Testis (tissue), 3 donors: Measurements from ENCODE around the gene APCDD1. TPM values are rescaled to one million over a fixed set of nuclear protein-coding genes. Genes with fewer than 3 reads are reported as not detected.

Experiments
- DNase-seq: peaks from one replicate; pipeline ENCODE4 v3.0.0-alpha.2; 2019
- H3K27ac ChIP-seq, 2 donors: fragments of 200-600 bp; sonication (generic); one replicate each; pipeline ENCODE4 v1.5.1; 2019
- H3K27me3 ChIP-seq: fragments of 200-600 bp; sonication (generic); one replicate; pipeline ENCODE4 v1.5.1; 2019
- H3K36me3 ChIP-seq: fragments of 200-600 bp; sonication (generic); one replicate; pipeline ENCODE4 v1.5.1; 2017; ENCODE audit warnings: low read depth; ENCODE audit errors: missing control alignments
- H3K4me1 ChIP-seq: fragments of 200-600 bp; sonication (generic); one replicate; pipeline ENCODE4 v1.5.1; 2019
- H3K4me3 ChIP-seq, 2 donors: fragments of 200-600 bp; sonication (generic); one replicate each; pipeline ENCODE4 v1.5.1; 2017 to 2019
- H3K9me3 ChIP-seq: fragments of 200-600 bp; sonication (generic); one replicate; pipeline ENCODE4 v1.5.1; 2017
- CTCF ChIP-seq, 3 experiments: fragments of 450-650 bp in 2 of 3; fragments of 200-600 bp in 1 of 3; sonication (generic) in 1 of 3; IDR thresholded peaks; one replicate each; pipeline ENCODE4 v1.5.1; 2016 to 2019; ENCODE audit warnings: antibody characterized with exemption in 3 of 3, mild to moderate bottlenecking in 2 of 3, moderate library complexity in 1 of 3
- POLR2A ChIP-seq: fragments of 450-650 bp; IDR thresholded peaks from one replicate; pipeline ENCODE4 v1.6.1; 2017; ENCODE audit warnings: antibody characterized with exemption, mild to moderate bottlenecking, moderate library complexity
- WGBS, 2 donors: methylation state at CpG; one replicate each; pipeline ENCODE4 v1.1.5; 2018; 5-methylcytosine and 5-hydroxymethylcytosine counted together
- intact Hi-C: fragments of 100-400 bp; cut with DNase I; formaldehyde crosslinking; loops from one replicate; pipeline ENCODE4 v1.15.1; 2023; ENCODE audit warnings: low total_unique reads
- polyA plus RNA-seq: library from polyadenylated mRNA; stranded (reverse); fragments of 350-450 nt; fragmentation: Illumina TruSeq; extraction: RNeasy Lipid Tissue Mini Kit (QIAGEN cat#74804); gene quantifications from one replicate; pipeline ENCODE4 v1.2.3, GENCODE V29; 2014; ENCODE audit warnings: low read depth, low replicate concordance; ENCODE audit not compliant: insufficient read depth
- total RNA-seq, 2 donors: library from RNA; depleted of rRNA; stranded (reverse); fragments of >200 nt; gene quantifications; one replicate each; pipeline ENCODE4 v1.2.3, GENCODE V29; 2016

The APCDD1 gene
- total and polyA plus RNA-seq, 3 donors from 2014 or later = 10.8 to 12.5 (median 11.2) TPM

GRCh38 chr18:10419420-10420103 lies 34.9 kb upstream of the APCDD1 start:
- Histone ChIP-seq H3K4me3 (no peak overlapping the region), H3K9me3 (no peaks in the 10 kb centered on the region), H3K27ac (no peak overlapping the region), H3K27me3 (no peaks in the 10 kb centered on the region), H3K36me3 (no peaks in the 10 kb centered on the region), H3K4me1 (no peaks in the 10 kb centered on the region)
- WGBS, 2 donors = 89 to 95% methylated on average over 5 of the region's 5 CpGs
- intact Hi-C loops = no loop called here
- DNase-seq = no peak
- TF ChIP-seq CTCF (IDR thresholded peaks at IDR 0.05) (no peak), POLR2A (no peak)

DNA sequence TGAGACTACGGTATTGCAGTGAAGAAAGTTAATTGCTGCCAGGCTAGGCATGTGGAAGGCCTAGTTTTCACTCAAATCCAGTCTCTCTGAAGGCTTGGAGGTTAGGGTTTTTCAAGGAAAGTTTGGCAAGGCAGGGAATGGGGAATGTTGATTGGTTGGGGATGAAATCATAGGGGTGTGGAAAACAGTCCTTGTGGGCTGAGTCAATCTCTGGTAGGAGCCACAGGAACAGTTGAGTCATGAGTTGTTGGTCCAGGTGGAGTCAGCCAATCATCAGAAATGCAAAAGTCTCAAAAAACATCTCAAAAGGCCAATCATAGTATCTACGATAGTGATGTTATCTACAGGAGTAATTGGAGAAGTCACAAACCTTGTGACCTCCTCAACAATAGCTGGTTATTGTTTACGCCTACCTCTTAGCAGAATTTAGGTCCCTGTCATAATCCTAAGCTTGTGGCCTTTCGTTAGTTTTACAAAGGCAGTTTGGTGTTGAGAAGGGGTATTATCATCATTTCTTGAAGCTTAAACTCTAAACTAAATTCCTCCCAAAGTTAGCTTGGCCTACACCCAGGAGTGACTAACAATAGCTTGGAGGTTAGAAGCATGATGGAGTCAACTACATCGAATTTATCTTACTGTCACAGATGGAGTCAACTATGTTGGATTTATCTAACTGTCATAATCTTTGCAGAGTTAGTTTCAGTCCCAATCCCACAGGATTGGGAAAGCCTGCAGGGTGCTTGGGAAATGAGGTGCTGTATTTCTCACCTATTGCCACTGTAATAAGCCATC lies 33.7 kb upstream of the APCDD1 start:
- Histone ChIP-seq H3K4me1 (no peaks in the 10 kb centered on the region), H3K9me3 (no peaks in the 10 kb centered on the region), H3K27ac (no peak overlapping the region), H3K4me3 (no peak overlapping the region), H3K36me3 (no peaks in the 10 kb centered on the region), H3K27me3 (no peaks in the 10 kb centered on the region)
- WGBS, 2 donors = 83 to 96% methylated on average over 5 of the region's 5 CpGs
- intact Hi-C loops = no loop called here
- TF ChIP-seq POLR2A (no peak), CTCF (IDR thresholded peaks at IDR 0.05) (no peak)
- no peak for DNase-seq

DNA sequence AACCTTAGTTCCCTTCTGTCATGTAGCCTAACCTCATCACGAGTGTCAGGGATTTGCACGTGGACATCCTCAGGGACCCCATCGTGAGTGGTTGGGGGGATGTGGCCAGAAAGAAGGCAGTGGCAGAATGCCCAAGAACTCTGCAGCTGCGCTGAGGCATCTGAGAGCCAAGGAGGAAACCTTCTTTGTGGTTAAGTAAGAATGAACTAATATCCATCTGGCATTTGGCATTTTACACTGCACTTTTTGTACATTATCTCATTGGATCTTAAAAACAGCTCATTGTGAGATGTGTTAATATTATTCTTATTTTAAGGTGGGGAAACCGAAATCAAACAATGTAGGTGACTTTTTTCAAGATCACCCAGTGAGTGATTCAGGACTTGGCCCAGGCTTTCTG lies 32.6 kb upstream of the APCDD1 start:
- no peak overlapping the region for H3K27ac ChIP-seq
- H3K4me1 ChIP-seq = no peaks in the 10 kb centered on the region
- WGBS, 2 donors = 50 to 63% methylated on average over 5 of the region's 5 CpGs

DNA sequence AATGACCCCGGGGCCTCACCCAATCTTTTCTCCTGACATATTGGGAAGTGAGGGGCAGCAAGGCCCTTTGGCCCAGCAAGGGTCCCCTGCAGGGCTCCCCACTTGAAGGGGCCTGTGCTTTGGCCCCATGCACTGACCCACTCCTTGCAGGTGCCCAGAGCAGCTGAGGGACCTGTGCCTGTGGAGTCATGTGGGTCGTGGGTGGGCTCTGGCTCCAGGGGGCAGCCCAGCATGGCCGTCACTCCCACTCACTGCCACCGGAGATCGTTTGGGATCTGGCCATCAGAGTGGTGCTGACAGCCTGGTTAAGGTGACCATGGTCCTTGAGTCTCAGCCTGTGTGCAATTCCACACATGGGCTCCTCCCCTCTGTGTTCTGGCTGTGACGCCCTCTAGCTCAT lies 31.7 kb upstream of the APCDD1 start:
- H3K4me3 ChIP-seq = no peak overlapping the region
- WGBS, 2 donors = 88 to 93% methylated on average over 3 to 5 of the region's 6 CpGs
- TF ChIP-seq CTCF (IDR thresholded peaks at IDR 0.05) (no peak), POLR2A (no peak)
- no peak for DNase-seq
- no peaks in the 10 kb centered on the region for H3K36me3 ChIP-seq
- H3K9me3 ChIP-seq = no peaks in the 10 kb centered on the region
- no peaks in the 10 kb centered on the region for H3K4me1 ChIP-seq
- intact Hi-C loops = no loop called here
- no peak overlapping the region for H3K27ac ChIP-seq
- H3K27me3 ChIP-seq = no peaks in the 10 kb centered on the region

More for the DNA sequence above, 32.6 kb upstream of the APCDD1 start:
- Histone ChIP-seq H3K9me3 (no peaks in the 10 kb centered on the region), H3K4me3 (no peak overlapping the region), H3K36me3 (no peaks in the 10 kb centered on the region), H3K27me3 (no peaks in the 10 kb centered on the region)
- TF ChIP-seq CTCF (IDR thresholded peaks at IDR 0.05) (no peak), POLR2A (no peak)
- DNase-seq = no peak
- intact Hi-C loops = no loop called here
